HepG2 (cell line): ENCODE results near the gene P2RX1. TPM values are rescaled to one million over a fixed set of nuclear protein-coding genes. Genes with fewer than 3 reads are reported as not detected.

Experiments
- ATAC-seq: fragments of 200-7000 bp; cut with Tn5 transposase; 3 replicates; pipeline ENCODE4 v1.9.1; 2020; ENCODE audit warnings: mild to moderate bottlenecking, moderate library complexity
- BruUV-seq: library from RNA; stranded (reverse); fragments of 400-500 nt; replicated peaks from 2 replicates; lab custom pipeline; 2021; lab: Mats Ljungman, UMichigan
- CTCF ChIA-PET: fragments of 300-600 bp; formaldehyde crosslinking; extraction: SDS; loops from one replicate; lab custom pipeline; 2021; ENCODE audit warnings: low total read pairs, inconsistent platforms, low intra/inter-chr PET ratio; lab: Yijun Ruan, JAX
- POLR2A ChIA-PET: fragments of 350-600 bp; sonication (Branson Sonifier 250); formaldehyde crosslinking; loops from one replicate; lab custom pipeline; 2020; ENCODE audit warnings: antibody characterized with exemption, inconsistent platforms; lab: Yijun Ruan, JAX
- DNase-seq: peaks from one replicate; pipeline ENCODE4 v3.0.0-alpha.2; 2015; ENCODE audit warnings: low spot score
- FAIRE-seq: peaks from 3 replicates; lab custom pipeline; 2011; peaks lifted over from hg19 to GRCh38; lab: Jason Lieb, UNC
- H2AFZ ChIP-seq: one replicate; pipeline ENCODE4 v1.6.1; 2011; ENCODE audit warnings: low read length, inconsistent platforms
- H3K27ac ChIP-seq: fragments of 300-600 bp; 3 replicates; pipeline ENCODE4 v1.8.0; 2011; ENCODE audit warnings: mixed run types, mild to moderate bottlenecking, mixed read lengths, low read length, inconsistent platforms; ENCODE audit not compliant: insufficient read depth; ENCODE audit errors: extremely low read length
- H3K27me3 ChIP-seq, 2 experiments: fragments of 200-600 bp in 1 of 2; 2 replicates in 1 of 2; 3 replicates in 1 of 2; pipeline versions ENCODE4 v1.6.0 to v1.8.0; 2011; ENCODE audit warnings: low read length in 2 of 2, mild to moderate bottlenecking in 2 of 2, moderate library complexity in 2 of 2, inconsistent platforms in 1 of 2; ENCODE audit not compliant: insufficient read depth in 2 of 2, control insufficient read depth in 1 of 2
- H3K36me3 ChIP-seq, 2 experiments: fragments of 200-600 bp in 1 of 2; replicated peaks in 1 of 2; 2 replicates in 1 of 2; 3 replicates in 1 of 2; pipeline versions ENCODE4 v1.5.1 to v1.8.0; 2011; ENCODE audit warnings: low read length in 2 of 2, inconsistent platforms in 1 of 2; ENCODE audit not compliant: insufficient read depth in 2 of 2, control insufficient read depth in 1 of 2
- H3K4me1 ChIP-seq: 2 replicates; pipeline ENCODE4 v1.5.1; 2012; ENCODE audit warnings: low read length, inconsistent platforms; ENCODE audit not compliant: insufficient read depth
- H3K4me2 ChIP-seq: 2 replicates; pipeline ENCODE4 v1.6.0; 2011; ENCODE audit warnings: low read depth, low read length, inconsistent platforms
- H3K4me3 ChIP-seq, 3 experiments: fragments of 200-600 bp in 1 of 3; sonication (generic), shearing (Covaris generic) in 1 of 3; replicated peaks in 1 of 3; 2 replicates each; pipeline ENCODE4 v1.5.1; 2011 to 2016; ENCODE audit warnings: low read length in 3 of 3, inconsistent platforms in 2 of 3, low read depth in 2 of 3, mild to moderate bottlenecking in 2 of 3, control low read depth in 1 of 3, mixed read lengths in 1 of 3; ENCODE audit not compliant: insufficient read depth in 1 of 3
- H3K79me2 ChIP-seq: one replicate; pipeline ENCODE4 v1.6.1; 2011; ENCODE audit warnings: low read length, inconsistent platforms; ENCODE audit not compliant: insufficient read depth
- H3K9ac ChIP-seq: 2 replicates; pipeline ENCODE4 v1.6.0; 2011; ENCODE audit warnings: mild to moderate bottlenecking, low read depth, low read length, inconsistent platforms; ENCODE audit not compliant: insufficient read depth
- H3K9me3 ChIP-seq: 2 replicates; pipeline ENCODE4 v1.5.1; 2012; ENCODE audit warnings: mild to moderate bottlenecking, low read length
- H4K20me1 ChIP-seq: 2 replicates; pipeline ENCODE4 v1.6.0; 2011; ENCODE audit warnings: inconsistent platforms, mild to moderate bottlenecking, low read length, moderate library complexity; ENCODE audit not compliant: insufficient read depth
- HIVEP1 ChIP-seq: sonication (generic); formaldehyde crosslinking; IDR thresholded peaks from 2 replicates; pipeline ENCODE4 v1.4.0; 2020; ENCODE audit warnings: mild to moderate bottlenecking, missing genetic modification reagents
- KMT2B ChIP-seq: IDR thresholded peaks from 2 replicates; pipeline ENCODE4 v1.6.1; 2016; ENCODE audit warnings: missing genetic modification reagents, missing compliant biosample characterization
- ZNF343 ChIP-seq: sonication (generic); formaldehyde crosslinking; IDR thresholded peaks from 2 replicates; pipeline ENCODE4 v1.4.0; 2020; ENCODE audit warnings: mild to moderate bottlenecking, missing genetic modification reagents
- ZSCAN12 ChIP-seq: sonication (generic); formaldehyde crosslinking; IDR thresholded peaks from 2 replicates; pipeline ENCODE4 v1.9.0; 2021; ENCODE audit warnings: mild to moderate bottlenecking, missing genetic modification reagents
- ZSCAN22 ChIP-seq: sonication (generic); formaldehyde crosslinking; IDR thresholded peaks from 2 replicates; pipeline ENCODE4 v1.4.0; 2020; ENCODE audit warnings: mild to moderate bottlenecking, missing genetic modification reagents
- WGBS: methylation state at CpG from one replicate; pipeline ENCODE4 v1.1.6; 2017; ENCODE audit warnings: low lambda C conversion rate; 5-methylcytosine and 5-hydroxymethylcytosine counted together
- in situ Hi-C: cut with HindIII; loops from 2 replicates; pipeline ENCODE4 v1.10.0; 2017; ENCODE audit warnings: low pct_unique_long_range_greater_than_20kb; ENCODE audit not compliant: extremely low pct_ligation_motif_present
- intact Hi-C: fragments of 100-400 bp; cut with micrococcal nuclease; formaldehyde crosslinking; loops from one replicate; pipeline ENCODE4 v1.10.0; 2022; ENCODE audit not compliant: unreplicated experiment
- polyA plus RNA-seq, 8 experiments: library from polyadenylated mRNA; depleted of rRNA in 3 of 8; stranded (reverse) in 7 of 8; unstranded in 1 of 8; fragments of >200 nt; fragmentation: Illumina TruSeq in 4 of 8; extraction: Trizol in 4 of 8; gene quantifications; 2 replicates each; pipeline versions ENCODE4 v1.2.1 to v1.2.3, GENCODE V29; 2011 to 2016; ENCODE audit warnings: low read depth in 4 of 8, missing spikeins in 1 of 8, mixed read lengths in 1 of 8; ENCODE audit not compliant: insufficient read depth in 1 of 8
- total RNA-seq, 5 experiments: library from RNA; depleted of rRNA; stranded (reverse); fragments of >200 nt; fragmentation: Illumina TruSeq; extraction: Trizol; gene quantifications; 2 replicates each; pipeline ENCODE4 v1.2.3, GENCODE V29; 2016; ENCODE audit warnings: low read depth in 1 of 5
- TF ChIP-seq, protein P1 (sequence below): sonication (generic); formaldehyde crosslinking; IDR thresholded peaks from 2 replicates; pipeline ENCODE4 v1.5.1; 2020; ENCODE audit warnings: mild to moderate bottlenecking, missing genetic modification reagents, moderate library complexity
- TF ChIP-seq, protein P2 (sequence below): sonication (generic); formaldehyde crosslinking; IDR thresholded peaks from 2 replicates; pipeline ENCODE4 v1.4.0; 2020; ENCODE audit warnings: missing genetic modification reagents
- TF ChIP-seq, protein P3 (sequence below): sonication (generic); formaldehyde crosslinking; IDR thresholded peaks from 2 replicates; pipeline ENCODE4 v1.9.0; 2021; ENCODE audit warnings: mild to moderate bottlenecking, missing genetic modification reagents

P2RX1 gene
- total and polyA plus RNA-seq, 2 of the 13 experiments (the other 11 are each of a cell fraction or from before 2014, with no cell fraction given), result 0.04 to 0.50 TPM

DNA sequence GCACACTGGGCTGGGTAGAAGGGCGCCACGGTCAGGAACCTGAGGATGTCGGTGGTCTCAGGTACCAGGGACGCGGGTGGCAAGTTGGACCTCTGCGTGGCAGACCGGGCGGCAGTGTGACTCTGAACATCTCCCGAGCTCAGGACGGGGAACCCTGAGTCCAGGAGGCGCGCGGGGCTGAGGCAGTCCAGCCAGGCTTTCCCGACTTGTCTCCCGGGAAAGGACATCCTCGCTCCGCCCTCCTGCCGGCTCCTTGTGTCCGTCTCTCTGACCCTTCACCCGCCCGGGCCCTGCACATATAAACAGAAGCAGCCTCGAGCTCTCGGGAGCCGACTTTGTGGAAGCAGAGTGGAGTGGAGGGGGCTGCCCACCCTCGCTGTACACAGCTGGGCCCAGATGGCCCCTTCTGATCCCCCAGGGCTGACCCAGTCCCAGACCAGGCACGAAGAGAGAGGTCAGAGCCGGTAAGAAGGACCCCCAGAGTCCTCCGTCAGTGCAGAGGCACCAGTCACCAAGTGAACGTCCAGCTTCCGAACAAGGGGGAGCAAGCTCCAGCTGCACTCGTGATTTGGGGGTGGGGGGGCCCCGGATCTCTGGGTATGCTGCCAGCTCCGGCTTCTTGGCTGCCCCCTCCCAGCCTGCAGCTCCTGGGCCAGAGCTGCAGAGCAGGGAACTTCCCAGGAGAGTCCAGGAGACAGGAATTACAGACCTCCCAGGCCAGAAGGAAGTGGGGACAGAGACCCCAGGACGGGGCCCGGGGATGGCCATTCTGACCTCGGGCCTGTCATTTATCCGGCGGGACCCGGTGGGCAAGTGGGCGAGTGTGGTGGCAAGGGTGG is 8.5 kb upstream of the P2RX1 start (continued):
- TF ChIP-seq, protein P1, sequence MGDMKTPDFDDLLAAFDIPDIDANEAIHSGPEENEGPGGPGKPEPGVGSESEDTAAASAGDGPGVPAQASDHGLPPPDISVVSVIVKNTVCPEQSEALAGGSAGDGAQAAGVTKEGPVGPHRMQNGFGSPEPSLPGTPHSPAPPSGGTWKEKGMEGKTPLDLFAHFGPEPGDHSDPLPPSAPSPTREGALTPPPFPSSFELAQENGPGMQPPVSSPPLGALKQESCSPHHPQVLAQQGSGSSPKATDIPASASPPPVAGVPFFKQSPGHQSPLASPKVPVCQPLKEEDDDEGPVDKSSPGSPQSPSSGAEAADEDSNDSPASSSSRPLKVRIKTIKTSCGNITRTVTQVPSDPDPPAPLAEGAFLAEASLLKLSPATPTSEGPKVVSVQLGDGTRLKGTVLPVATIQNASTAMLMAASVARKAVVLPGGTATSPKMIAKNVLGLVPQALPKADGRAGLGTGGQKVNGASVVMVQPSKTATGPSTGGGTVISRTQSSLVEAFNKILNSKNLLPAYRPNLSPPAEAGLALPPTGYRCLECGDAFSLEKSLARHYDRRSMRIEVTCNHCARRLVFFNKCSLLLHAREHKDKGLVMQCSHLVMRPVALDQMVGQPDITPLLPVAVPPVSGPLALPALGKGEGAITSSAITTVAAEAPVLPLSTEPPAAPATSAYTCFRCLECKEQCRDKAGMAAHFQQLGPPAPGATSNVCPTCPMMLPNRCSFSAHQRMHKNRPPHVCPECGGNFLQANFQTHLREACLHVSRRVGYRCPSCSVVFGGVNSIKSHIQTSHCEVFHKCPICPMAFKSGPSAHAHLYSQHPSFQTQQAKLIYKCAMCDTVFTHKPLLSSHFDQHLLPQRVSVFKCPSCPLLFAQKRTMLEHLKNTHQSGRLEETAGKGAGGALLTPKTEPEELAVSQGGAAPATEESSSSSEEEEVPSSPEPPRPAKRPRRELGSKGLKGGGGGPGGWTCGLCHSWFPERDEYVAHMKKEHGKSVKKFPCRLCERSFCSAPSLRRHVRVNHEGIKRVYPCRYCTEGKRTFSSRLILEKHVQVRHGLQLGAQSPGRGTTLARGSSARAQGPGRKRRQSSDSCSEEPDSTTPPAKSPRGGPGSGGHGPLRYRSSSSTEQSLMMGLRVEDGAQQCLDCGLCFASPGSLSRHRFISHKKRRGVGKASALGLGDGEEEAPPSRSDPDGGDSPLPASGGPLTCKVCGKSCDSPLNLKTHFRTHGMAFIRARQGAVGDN (CRISPR knock-in tag), result no peak
- no peak for TF ChIP-seq KMT2B
- TF ChIP-seq, protein P2, sequence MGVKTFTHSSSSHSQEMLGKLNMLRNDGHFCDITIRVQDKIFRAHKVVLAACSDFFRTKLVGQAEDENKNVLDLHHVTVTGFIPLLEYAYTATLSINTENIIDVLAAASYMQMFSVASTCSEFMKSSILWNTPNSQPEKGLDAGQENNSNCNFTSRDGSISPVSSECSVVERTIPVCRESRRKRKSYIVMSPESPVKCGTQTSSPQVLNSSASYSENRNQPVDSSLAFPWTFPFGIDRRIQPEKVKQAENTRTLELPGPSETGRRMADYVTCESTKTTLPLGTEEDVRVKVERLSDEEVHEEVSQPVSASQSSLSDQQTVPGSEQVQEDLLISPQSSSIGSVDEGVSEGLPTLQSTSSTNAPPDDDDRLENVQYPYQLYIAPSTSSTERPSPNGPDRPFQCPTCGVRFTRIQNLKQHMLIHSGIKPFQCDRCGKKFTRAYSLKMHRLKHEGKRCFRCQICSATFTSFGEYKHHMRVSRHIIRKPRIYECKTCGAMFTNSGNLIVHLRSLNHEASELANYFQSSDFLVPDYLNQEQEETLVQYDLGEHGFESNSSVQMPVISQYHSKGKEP (CRISPR knock-in tag), result no peak

DNA sequence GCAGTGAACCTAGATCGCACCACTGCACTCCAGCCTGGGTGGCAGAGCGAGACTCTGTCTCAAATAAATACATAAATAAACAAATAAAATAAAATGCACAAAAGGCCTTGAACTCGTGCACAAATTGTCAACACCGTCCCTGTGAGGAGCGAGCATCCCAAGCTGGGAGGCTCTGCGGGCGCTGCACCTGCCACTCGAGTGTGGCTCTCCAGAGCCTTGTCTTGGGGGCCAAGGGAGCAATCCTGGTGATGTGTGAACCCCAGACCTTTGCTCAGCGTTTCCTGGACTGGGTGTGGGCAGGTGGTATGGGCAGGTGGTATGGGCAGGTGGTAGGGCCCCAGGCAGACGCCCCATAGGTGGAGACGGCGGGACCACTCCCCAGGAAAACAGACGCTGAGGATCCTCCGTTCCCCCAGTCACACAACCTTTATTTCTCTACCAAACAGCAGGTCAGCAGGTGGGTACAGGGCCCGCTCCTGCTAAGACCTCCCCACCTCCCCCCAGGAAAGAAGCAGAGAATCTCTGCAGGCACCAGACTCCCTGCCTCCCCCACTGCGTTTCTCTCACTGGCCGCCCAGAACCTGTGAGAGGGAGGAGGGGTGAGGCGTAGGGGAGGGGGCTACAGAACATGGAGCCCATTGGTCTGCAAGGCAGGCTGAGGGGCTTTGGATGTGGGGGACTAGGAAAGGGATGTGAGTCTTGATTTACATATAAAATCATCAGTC is 7.4 kb upstream of the P2RX1 start:
- in situ Hi-C loops, result no loop called here
- Histone ChIP-seq H3K27ac (no peak overlapping the region), H3K9me3 (no peaks in the 10 kb centered on the region), H3K4me3 (no peak overlapping the region), H3K27me3 (peaks cover 17 to 72% of the 10 kb centered on the region in 2 experiments), H3K9ac (no peak overlapping the region), H3K4me1 (peaks cover 29% of the 10 kb centered on the region), H3K36me3 (no peaks in the 10 kb centered on the region), H3K79me2 (no peaks in the 10 kb centered on the region), H3K4me2 (no peak overlapping the region), H4K20me1 (no peaks in the 10 kb centered on the region), H2AFZ (no peak overlapping the region)
- DNase-seq, result no peak
- intact Hi-C loops, result no loop called here
- no peak for ATAC-seq
- CTCF ChIA-PET, result no interaction called here
- 38% methylated on average over 11 of the region's 18 CpGs for WGBS
- no TSS peak for BruUV-seq
- FAIRE-seq, result no peak
- POLR2A ChIA-PET, result no interaction called here
- TF ChIP-seq ZSCAN12 (CRISPR knock-in tag) (no peak), ZSCAN22 (no peak), ZNF343 (CRISPR knock-in tag) (no peak), HIVEP1 (CRISPR knock-in tag) (no peak)
- TF ChIP-seq, protein P3, sequence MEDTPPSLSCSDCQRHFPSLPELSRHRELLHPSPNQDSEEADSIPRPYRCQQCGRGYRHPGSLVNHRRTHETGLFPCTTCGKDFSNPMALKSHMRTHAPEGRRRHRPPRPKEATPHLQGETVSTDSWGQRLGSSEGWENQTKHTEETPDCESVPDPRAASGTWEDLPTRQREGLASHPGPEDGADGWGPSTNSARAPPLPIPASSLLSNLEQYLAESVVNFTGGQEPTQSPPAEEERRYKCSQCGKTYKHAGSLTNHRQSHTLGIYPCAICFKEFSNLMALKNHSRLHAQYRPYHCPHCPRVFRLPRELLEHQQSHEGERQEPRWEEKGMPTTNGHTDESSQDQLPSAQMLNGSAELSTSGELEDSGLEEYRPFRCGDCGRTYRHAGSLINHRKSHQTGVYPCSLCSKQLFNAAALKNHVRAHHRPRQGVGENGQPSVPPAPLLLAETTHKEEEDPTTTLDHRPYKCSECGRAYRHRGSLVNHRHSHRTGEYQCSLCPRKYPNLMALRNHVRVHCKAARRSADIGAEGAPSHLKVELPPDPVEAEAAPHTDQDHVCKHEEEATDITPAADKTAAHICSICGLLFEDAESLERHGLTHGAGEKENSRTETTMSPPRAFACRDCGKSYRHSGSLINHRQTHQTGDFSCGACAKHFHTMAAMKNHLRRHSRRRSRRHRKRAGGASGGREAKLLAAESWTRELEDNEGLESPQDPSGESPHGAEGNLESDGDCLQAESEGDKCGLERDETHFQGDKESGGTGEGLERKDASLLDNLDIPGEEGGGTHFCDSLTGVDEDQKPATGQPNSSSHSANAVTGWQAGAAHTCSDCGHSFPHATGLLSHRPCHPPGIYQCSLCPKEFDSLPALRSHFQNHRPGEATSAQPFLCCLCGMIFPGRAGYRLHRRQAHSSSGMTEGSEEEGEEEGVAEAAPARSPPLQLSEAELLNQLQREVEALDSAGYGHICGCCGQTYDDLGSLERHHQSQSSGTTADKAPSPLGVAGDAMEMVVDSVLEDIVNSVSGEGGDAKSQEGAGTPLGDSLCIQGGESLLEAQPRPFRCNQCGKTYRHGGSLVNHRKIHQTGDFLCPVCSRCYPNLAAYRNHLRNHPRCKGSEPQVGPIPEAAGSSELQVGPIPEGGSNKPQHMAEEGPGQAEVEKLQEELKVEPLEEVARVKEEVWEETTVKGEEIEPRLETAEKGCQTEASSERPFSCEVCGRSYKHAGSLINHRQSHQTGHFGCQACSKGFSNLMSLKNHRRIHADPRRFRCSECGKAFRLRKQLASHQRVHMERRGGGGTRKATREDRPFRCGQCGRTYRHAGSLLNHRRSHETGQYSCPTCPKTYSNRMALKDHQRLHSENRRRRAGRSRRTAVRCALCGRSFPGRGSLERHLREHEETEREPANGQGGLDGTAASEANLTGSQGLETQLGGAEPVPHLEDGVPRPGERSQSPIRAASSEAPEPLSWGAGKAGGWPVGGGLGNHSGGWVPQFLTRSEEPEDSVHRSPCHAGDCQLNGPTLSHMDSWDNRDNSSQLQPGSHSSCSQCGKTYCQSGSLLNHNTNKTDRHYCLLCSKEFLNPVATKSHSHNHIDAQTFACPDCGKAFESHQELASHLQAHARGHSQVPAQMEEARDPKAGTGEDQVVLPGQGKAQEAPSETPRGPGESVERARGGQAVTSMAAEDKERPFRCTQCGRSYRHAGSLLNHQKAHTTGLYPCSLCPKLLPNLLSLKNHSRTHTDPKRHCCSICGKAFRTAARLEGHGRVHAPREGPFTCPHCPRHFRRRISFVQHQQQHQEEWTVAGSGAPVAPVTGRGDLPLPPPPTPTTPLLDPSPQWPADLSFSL (CRISPR knock-in tag), result no peak
